ENCODE data around the gene SERPINA10. TPM values are rescaled to one million over a fixed set of nuclear protein-coding genes. Genes with fewer than 3 reads are reported as not detected.

SERPINA10 gene
- total and polyA plus RNA-seq, 2 of the 13 experiments (the other 11 are each of a cell fraction or from before 2014, with no cell fraction given), result 20.1 to 20.2 TPM

GRCh38 chr14:94340533-94340932, 47.5 kb upstream of the SERPINA10 start (continued):
- TF ChIP-seq SALL1 (CRISPR knock-in tag; IDR thresholded peaks at IDR 0.05), result peak; percentile 94; the same call in 1 of the 2 replicates
- no peak for TF ChIP-seq KDM5A (IDR thresholded peaks at IDR 0.05; ENCODE audit: borderline replicate concordance, low read length)
- TF ChIP-seq MED13 (CRISPR knock-in tag; IDR thresholded peaks at IDR 0.05), result 0 out of 2 replicates have a peak, but pooled peaks have one; percentile 64
- no peak for TF ChIP-seq DBP (CRISPR knock-in tag; IDR thresholded peaks at IDR 0.05; ENCODE audit: not compliant biosample characterization)
- TF ChIP-seq NFRKB (IDR thresholded peaks at IDR 0.05), result no peak
- no peak for TF ChIP-seq ZNF280B (CRISPR knock-in tag; IDR thresholded peaks at IDR 0.05; ENCODE audit: borderline replicate concordance)
- TF ChIP-seq RBAK (CRISPR knock-in tag; IDR thresholded peaks at IDR 0.05), result peak; percentile 69; the same call in 1 of the 2 replicates
- no peak for TF ChIP-seq ZNF772 (CRISPR knock-in tag; IDR thresholded peaks at IDR 0.05)
- TF ChIP-seq ZNF704 (CRISPR knock-in tag; IDR thresholded peaks at IDR 0.05; ENCODE audit: borderline replicate concordance), result no peak
- peak; percentile 61; the same call in 1 of the 2 replicates for TF ChIP-seq HNF4G (IDR thresholded peaks at IDR 0.05; ENCODE audit: borderline replicate concordance, low read depth, low read length)
- no peak for TF ChIP-seq HNF4G (CRISPR knock-in tag; IDR thresholded peaks at IDR 0.05; ENCODE audit: borderline replicate concordance, low read depth)
- TF ChIP-seq RCOR2 (CRISPR knock-in tag; IDR thresholded peaks at IDR 0.05), result peak; percentile 66
- no peak for TF ChIP-seq AGO2 (optimal IDR thresholded peaks at IDR 0.05; ENCODE audit: low read depth, low read length)
- no peak for TF ChIP-seq SP1 (IDR thresholded peaks at IDR 0.05)
- no peak for TF ChIP-seq SP1 (CRISPR knock-in tag; IDR thresholded peaks at IDR 0.05)
- peak; percentile 45; the same call in 1 of the 2 replicates for TF ChIP-seq CCDC6 (CRISPR knock-in tag; IDR thresholded peaks at IDR 0.05)
- 0 out of 2 replicates have a peak, but pooled peaks have one; percentile 35 for TF ChIP-seq CREB1 (IDR thresholded peaks at IDR 0.05)
- peak; percentile 75; the same call in 1 of the 2 replicates for TF ChIP-seq CREB1 (CRISPR knock-in tag; IDR thresholded peaks at IDR 0.05)
- TF ChIP-seq RERE (CRISPR knock-in tag; IDR thresholded peaks at IDR 0.05; ENCODE audit: low read depth), result peak; percentile 89
- TF ChIP-seq ZNF792 (CRISPR knock-in tag; IDR thresholded peaks at IDR 0.05), result peak; percentile 59; the same call in 1 of the 2 replicates
- peak; percentile 73 for TF ChIP-seq NR2C2 (CRISPR knock-in tag; IDR thresholded peaks at IDR 0.05; ENCODE audit: borderline replicate concordance)
- TF ChIP-seq SP140L (CRISPR knock-in tag; IDR thresholded peaks at IDR 0.05; ENCODE audit: borderline replicate concordance), result no peak

Measured in HepG2 (cell line).